ENCODE results near the gene PRDM1. TPM values are rescaled to one million over a fixed set of nuclear protein-coding genes. Genes with fewer than 3 reads are reported as not detected.

PRDM1 gene
- total and polyA plus RNA-seq, 7 donors, result 0.33 to 2.0 (median 1.3) TPM

DNA sequence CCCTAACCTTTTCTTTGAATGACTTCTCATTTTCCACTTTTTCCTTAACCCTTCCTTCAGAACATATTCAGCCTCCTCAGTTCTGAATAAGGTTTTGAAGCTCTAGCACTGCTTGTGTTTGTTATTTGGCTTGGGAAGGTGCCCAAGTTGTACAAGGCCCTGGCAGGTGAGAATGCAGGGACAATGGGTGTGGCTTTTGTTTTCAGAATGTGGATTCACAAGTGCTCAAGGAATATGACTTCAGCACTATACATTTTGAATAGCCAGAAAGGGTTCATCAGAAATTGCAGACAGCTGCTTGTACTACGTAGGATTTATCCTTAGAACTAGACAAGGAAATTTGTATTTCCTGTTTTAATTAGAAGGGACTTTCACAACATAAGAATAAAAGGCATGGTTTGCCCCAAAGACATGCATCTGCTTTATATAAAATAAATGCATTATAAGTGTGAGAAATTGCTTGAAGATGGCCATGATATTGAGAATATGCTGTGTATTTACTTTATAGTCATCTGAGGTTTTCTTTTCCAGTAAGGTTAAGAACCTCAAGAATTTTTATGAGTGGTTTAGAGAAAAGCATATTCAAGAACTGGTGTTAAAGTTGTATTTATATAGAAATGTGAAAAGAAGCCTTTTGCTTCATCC, 29.3 kb upstream of the PRDM1 start:
- H3K36me3 ChIP-seq (ENCODE audit: insufficient read depth in 1 of 2, low read depth in 1 of 2), result no peaks in the 10 kb centered on the region
- no peak overlapping the region for H3K27ac ChIP-seq
- H3K4me1 ChIP-seq, result no peaks in the 10 kb centered on the region
- intact Hi-C loops (cut with DNase I), result no loop called here
- TF ChIP-seq, protein P1, sequence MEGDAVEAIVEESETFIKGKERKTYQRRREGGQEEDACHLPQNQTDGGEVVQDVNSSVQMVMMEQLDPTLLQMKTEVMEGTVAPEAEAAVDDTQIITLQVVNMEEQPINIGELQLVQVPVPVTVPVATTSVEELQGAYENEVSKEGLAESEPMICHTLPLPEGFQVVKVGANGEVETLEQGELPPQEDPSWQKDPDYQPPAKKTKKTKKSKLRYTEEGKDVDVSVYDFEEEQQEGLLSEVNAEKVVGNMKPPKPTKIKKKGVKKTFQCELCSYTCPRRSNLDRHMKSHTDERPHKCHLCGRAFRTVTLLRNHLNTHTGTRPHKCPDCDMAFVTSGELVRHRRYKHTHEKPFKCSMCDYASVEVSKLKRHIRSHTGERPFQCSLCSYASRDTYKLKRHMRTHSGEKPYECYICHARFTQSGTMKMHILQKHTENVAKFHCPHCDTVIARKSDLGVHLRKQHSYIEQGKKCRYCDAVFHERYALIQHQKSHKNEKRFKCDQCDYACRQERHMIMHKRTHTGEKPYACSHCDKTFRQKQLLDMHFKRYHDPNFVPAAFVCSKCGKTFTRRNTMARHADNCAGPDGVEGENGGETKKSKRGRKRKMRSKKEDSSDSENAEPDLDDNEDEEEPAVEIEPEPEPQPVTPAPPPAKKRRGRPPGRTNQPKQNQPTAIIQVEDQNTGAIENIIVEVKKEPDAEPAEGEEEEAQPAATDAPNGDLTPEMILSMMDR (IDR thresholded peaks at IDR 0.05), result no peak
- ATAC-seq (no peak), DNase-seq (no peak)
- H3K4me3 ChIP-seq, result no peak overlapping the region
- H3K9me3 ChIP-seq, result no peaks in the 10 kb centered on the region
- 74 to 83% (median 79%) methylated on average over 1 of the region's 1 CpG for WGBS, 3 donors
- peaks cover 0 to 3% (median 0%) of the 10 kb centered on the region in 3 donors for H3K27me3 ChIP-seq (ENCODE audit: insufficient read depth in 3 of 3, low read length in 2 of 3)

DNA sequence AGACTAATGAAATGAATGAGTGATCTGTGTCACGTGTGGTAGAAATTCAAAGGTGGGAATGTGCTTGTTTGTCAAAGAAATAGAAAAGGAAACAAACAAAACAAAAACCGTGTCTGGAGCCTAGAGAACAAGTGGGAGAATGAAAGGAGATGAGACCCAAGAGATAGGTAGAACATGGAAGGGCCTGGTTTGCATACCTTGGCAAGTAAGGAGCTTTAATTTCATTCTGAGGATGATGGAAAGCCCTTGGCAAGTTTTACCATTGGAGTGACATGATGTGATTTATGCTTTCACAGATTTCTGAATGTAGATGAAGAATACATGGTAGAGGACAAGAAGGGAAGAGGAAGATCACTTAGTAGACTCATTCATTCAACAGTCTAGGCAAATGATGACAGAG, 26.8 kb upstream of the PRDM1 start:
- DNase-seq, result no peak
- ATAC-seq, result no peak
- no peaks in the 10 kb centered on the region for H3K27me3 ChIP-seq (ENCODE audit: insufficient read depth in 3 of 3, low read length in 2 of 3)
- WGBS, 3 donors, result 70 to 88% (median 87%) methylated on average over 2 of the region's 2 CpGs
- H3K4me3 ChIP-seq, result no peak overlapping the region
- H3K36me3 ChIP-seq (ENCODE audit: insufficient read depth in 1 of 2, low read depth in 1 of 2), result no peaks in the 10 kb centered on the region
- no peaks in the 10 kb centered on the region for H3K9me3 ChIP-seq
- no peaks in the 10 kb centered on the region for H3K4me1 ChIP-seq
- TF ChIP-seq, protein P1 (IDR thresholded peaks at IDR 0.05), result no peak
- intact Hi-C loops (cut with DNase I), result no loop called here
- no peak overlapping the region for H3K27ac ChIP-seq

DNA sequence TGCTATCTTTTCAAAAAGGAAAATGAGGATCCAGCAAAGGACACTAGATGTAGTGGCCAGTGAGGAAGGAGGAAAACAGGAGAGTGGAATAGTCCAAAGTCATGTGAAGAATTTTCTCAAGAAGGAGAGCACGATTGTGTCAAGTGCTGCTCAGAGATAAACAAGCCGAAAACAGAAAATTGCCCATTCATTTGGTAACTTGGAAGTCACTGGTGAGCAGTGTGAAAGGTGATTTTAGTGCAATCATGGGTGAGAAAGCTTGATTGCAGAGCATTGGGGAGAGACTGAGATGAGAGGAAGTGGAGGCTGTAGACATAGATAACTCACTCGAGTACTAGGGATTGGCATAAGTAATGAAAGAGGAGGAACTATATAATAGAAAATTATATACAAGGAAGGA, 26.0 kb upstream of the PRDM1 start:
- TF ChIP-seq, protein P1 (IDR thresholded peaks at IDR 0.05), result no peak
- Histone ChIP-seq H3K27me3 (ENCODE audit: insufficient read depth in 3 of 3, low read length in 2 of 3) (no peaks in the 10 kb centered on the region), H3K36me3 (ENCODE audit: insufficient read depth in 1 of 2, low read depth in 1 of 2) (no peaks in the 10 kb centered on the region), H3K9me3 (no peaks in the 10 kb centered on the region), H3K27ac (no peak overlapping the region), H3K4me1 (no peaks in the 10 kb centered on the region), H3K4me3 (no peak overlapping the region)
- DNase-seq (no peak), ATAC-seq (no peak)
- 81 to 83% (median 81%) methylated on average over 3 of the region's 3 CpGs for WGBS, 3 donors
- intact Hi-C loops (cut with DNase I), result no loop called here

DNA sequence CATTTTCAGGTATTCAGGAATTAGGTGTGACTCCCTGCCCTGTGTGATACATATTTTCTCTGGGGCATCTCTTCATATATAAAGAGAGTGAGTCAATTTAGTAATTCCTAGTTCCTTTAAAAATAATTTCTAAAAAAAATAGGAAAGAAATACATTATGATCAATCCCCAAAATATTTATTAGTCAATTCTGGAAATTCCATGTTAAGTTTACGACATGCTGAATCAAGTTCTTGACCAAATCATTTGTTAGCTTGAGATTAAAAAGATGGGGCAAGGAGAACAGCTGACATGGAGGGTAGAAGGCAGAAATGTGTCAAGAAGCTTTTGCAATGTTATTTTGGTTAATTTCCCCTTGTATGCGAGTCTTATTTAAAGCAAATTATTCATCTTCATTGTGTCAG, 22.7 kb upstream of the PRDM1 start:
- no peak for DNase-seq
- no peak for ATAC-seq
- 90 to 96% (median 92%) methylated on average over 2 of the region's 2 CpGs for WGBS, 3 donors
- H3K27ac ChIP-seq, result no peak overlapping the region
- no peaks in the 10 kb centered on the region for H3K4me1 ChIP-seq
- TF ChIP-seq, protein P1 (IDR thresholded peaks at IDR 0.05), result no peak
- H3K27me3 ChIP-seq (ENCODE audit: insufficient read depth in 3 of 3, low read length in 2 of 3), result no peaks in the 10 kb centered on the region
- intact Hi-C loops (cut with DNase I), result no loop called here
- H3K4me3 ChIP-seq, result no peak overlapping the region
- H3K9me3 ChIP-seq, result no peaks in the 10 kb centered on the region
- no peaks in the 10 kb centered on the region for H3K36me3 ChIP-seq (ENCODE audit: insufficient read depth in 1 of 2, low read depth in 1 of 2)

DNA sequence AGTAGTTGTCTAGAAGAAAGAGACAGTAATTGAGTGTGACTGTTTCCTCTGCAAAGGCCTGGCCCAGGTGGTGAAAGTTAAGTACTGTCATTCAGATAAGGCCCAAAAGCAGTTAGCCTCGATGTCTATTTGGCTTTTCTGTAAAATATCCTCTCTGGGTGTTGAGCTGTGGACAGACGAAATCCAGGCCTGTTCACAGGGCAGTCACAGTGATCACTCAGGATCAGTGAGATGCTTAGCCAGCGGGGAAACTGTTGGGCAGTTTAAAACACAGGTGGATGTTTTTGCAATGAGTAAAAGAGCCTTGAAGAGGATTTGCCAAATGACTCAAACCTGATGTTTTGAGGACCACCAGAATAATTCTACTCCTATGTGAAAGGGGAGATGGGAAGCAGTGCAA, 22.0 kb upstream of the PRDM1 start:
- ATAC-seq (no peak), DNase-seq (no peak)
- intact Hi-C loops (cut with DNase I), result no loop called here
- 55 to 67% (median 62%) methylated on average over 3 of the region's 3 CpGs for WGBS, 3 donors
- H3K36me3 ChIP-seq (ENCODE audit: insufficient read depth in 1 of 2, low read depth in 1 of 2), result no peaks in the 10 kb centered on the region
- no peaks in the 10 kb centered on the region for H3K9me3 ChIP-seq
- TF ChIP-seq, protein P1 (IDR thresholded peaks at IDR 0.05), result no peak
- no peak overlapping the region for H3K27ac ChIP-seq
- H3K27me3 ChIP-seq (ENCODE audit: insufficient read depth in 3 of 3, low read length in 2 of 3), result no peaks in the 10 kb centered on the region
- H3K4me1 ChIP-seq, result no peaks in the 10 kb centered on the region
- no peak overlapping the region for H3K4me3 ChIP-seq
